Measurements from ENCODE around the gene TBC1D22A. TPM values are rescaled to one million over a fixed set of nuclear protein-coding genes. Genes with fewer than 3 reads are reported as not detected.
A peak's percentile ranks its signal among the peaks of the same experiment; 100 is the strongest.

TBC1D22A gene
- total RNA-seq, 1 donor from 2014 or later, result 14.0 TPM

GRCh38 chr22:47032956-47033647 is 270.7 kb downstream of the TBC1D22A start:
- ATAC-seq (ENCODE audit: poor library complexity) (no peak), DNase-seq (no peak)

GRCh38 chr22:47033648-47034000 is 271.2 kb downstream of the TBC1D22A start:
- DNase-seq, result no peak
- intact Hi-C loops (cut with DNase I), result no loop called here

More at GRCh38 chr22:47032956-47033647, 270.7 kb downstream of the TBC1D22A start:
- intact Hi-C loops (cut with DNase I), result no loop called here

GRCh38 chr22:47034076-47034808 is 271.8 kb downstream of the TBC1D22A start:
- peak; percentile 48 for ATAC-seq (ENCODE audit: poor library complexity)
- intact Hi-C loops (cut with DNase I), result no loop called here
- DNase-seq, result peak; percentile 26

More at GRCh38 chr22:47033648-47034000, 271.2 kb downstream of the TBC1D22A start:
- no peak for ATAC-seq (ENCODE audit: poor library complexity)

- ATAC-seq (ENCODE audit: poor library complexity) (no peak), DNase-seq (peak; percentile 23)
- intact Hi-C loops (cut with DNase I), result no loop called here
Observed at GRCh38 chr22:47034905-47035419, 272.5 kb downstream of the TBC1D22A start.

GRCh38 chr22:47035425-47035881 is 273.0 kb downstream of the TBC1D22A start:
- ATAC-seq (ENCODE audit: poor library complexity) (no peak), DNase-seq (peak; percentile 33)
- intact Hi-C loops (cut with DNase I), result no loop called here

GRCh38 chr22:47036352-47036751 is 273.9 kb downstream of the TBC1D22A start:
- ATAC-seq (ENCODE audit: poor library complexity), result no peak
- DNase-seq, result no peak
- intact Hi-C loops (cut with DNase I), result no loop called here

GRCh38 chr22:47036936-47037485 is 274.6 kb downstream of the TBC1D22A start:
- no peak for ATAC-seq (ENCODE audit: poor library complexity)
- DNase-seq, result peak; percentile 29
- intact Hi-C loops (cut with DNase I), result no loop called here

GRCh38 chr22:47038206-47038835 is 275.9 kb downstream of the TBC1D22A start:
- ATAC-seq (ENCODE audit: poor library complexity) (no peak), DNase-seq (peak; percentile 21)
- intact Hi-C loops (cut with DNase I), result no loop called here

GRCh38 chr22:47039356-47039755 is 276.9 kb downstream of the TBC1D22A start:
- no peak for DNase-seq
- no peak for ATAC-seq (ENCODE audit: poor library complexity)
- intact Hi-C loops (cut with DNase I), result no loop called here

GRCh38 chr22:47040486-47041270 is 278.2 kb downstream of the TBC1D22A start:
- ATAC-seq (ENCODE audit: poor library complexity), result no peak
- peak; percentile 23 for DNase-seq
- intact Hi-C loops (cut with DNase I), result no loop called here

GRCh38 chr22:47041271-47042115 is 279.0 kb downstream of the TBC1D22A start:
- ATAC-seq (ENCODE audit: poor library complexity) (no peak), DNase-seq (peak; percentile 22)
- intact Hi-C loops (cut with DNase I), result no loop called here

- ATAC-seq (ENCODE audit: poor library complexity) (no peak), DNase-seq (peak; percentile 17)
- intact Hi-C loops (cut with DNase I), result no loop called here
Observed at GRCh38 chr22:47042116-47042825, 279.8 kb downstream of the TBC1D22A start.

GRCh38 chr22:47042861-47043496 is 280.5 kb downstream of the TBC1D22A start:
- ATAC-seq (ENCODE audit: poor library complexity) (no peak), DNase-seq (peak; percentile 16)
- intact Hi-C loops (cut with DNase I), result no loop called here

- DNase-seq (peak; percentile 30), ATAC-seq (ENCODE audit: poor library complexity) (peak; percentile 28)
- intact Hi-C loops (cut with DNase I), result no loop called here
Observed at GRCh38 chr22:47043835-47044721, 281.6 kb downstream of the TBC1D22A start.

GRCh38 chr22:47044722-47045535 is 282.5 kb downstream of the TBC1D22A start:
- intact Hi-C loops (cut with DNase I), result no loop called here

More at GRCh38 chr22:47044722-47045535, 282.5 kb downstream of the TBC1D22A start:
- no peak for ATAC-seq (ENCODE audit: poor library complexity)
- DNase-seq, result peak; percentile 19
